Measurements from ENCODE around the gene PCDH7. TPM values are rescaled to one million over a fixed set of nuclear protein-coding genes. Genes with fewer than 3 reads are reported as not detected.
A peak's percentile ranks its signal among the peaks of the same experiment; 100 is the strongest.

PCDH7 gene
- total RNA-seq, 1 donor from 2014 or later = 4.7 TPM

DNA sequence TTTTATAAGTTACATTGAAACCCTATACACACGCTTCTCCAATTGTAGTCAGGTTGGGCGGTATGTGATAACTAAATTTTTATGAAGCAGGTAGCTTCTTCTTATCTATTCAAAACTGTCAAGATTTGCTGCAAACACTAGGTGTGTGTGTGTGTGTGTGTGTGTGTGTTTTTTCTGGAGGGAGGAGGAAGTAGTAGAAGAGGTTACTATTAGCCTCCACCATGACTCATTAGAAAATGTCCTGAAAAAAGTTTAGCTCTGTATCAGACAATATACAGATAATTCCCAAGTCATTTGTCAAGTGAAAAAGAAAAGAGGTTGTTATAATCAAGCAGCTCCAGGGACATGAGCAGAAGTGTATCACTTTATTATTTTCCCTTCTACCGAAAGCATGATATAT, 33.9 kb downstream of the PCDH7 start:
- TF ChIP-seq, protein P1, sequence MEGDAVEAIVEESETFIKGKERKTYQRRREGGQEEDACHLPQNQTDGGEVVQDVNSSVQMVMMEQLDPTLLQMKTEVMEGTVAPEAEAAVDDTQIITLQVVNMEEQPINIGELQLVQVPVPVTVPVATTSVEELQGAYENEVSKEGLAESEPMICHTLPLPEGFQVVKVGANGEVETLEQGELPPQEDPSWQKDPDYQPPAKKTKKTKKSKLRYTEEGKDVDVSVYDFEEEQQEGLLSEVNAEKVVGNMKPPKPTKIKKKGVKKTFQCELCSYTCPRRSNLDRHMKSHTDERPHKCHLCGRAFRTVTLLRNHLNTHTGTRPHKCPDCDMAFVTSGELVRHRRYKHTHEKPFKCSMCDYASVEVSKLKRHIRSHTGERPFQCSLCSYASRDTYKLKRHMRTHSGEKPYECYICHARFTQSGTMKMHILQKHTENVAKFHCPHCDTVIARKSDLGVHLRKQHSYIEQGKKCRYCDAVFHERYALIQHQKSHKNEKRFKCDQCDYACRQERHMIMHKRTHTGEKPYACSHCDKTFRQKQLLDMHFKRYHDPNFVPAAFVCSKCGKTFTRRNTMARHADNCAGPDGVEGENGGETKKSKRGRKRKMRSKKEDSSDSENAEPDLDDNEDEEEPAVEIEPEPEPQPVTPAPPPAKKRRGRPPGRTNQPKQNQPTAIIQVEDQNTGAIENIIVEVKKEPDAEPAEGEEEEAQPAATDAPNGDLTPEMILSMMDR (IDR thresholded peaks at IDR 0.05) = no peak
- no peak overlapping the region for H3K27ac ChIP-seq
- intact Hi-C loops (cut with DNase I) = no loop called here
- H3K4me1 ChIP-seq = no peaks in the 10 kb centered on the region
- no peak for DNase-seq
- H3K36me3 ChIP-seq = no peaks in the 10 kb centered on the region
- no peaks in the 10 kb centered on the region for H3K27me3 ChIP-seq (ENCODE audit: low read depth)
- no peaks in the 10 kb centered on the region for H3K9me3 ChIP-seq
- no peak overlapping the region for H3K4me3 ChIP-seq
- no peak for ATAC-seq

DNA sequence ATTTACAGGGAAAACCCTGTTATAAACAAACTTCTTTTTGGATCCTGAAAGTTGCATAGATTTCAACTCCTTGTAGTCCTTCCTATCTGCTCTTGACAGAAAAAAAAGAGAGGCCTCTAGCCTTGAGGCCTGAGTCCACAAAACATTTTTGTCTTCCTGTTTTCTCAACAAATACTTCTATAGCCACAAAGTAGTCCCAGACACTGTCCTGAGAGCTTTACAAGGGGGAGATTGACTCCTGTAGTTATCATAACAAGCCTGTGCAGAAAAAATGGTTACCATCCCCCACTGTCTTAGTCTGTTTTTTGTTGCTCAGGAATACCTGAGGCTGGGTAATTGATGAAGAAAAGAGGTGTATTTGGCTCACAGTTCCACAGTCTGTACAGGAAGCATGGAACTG, 35.2 kb downstream of the PCDH7 start:
- intact Hi-C loops (cut with DNase I) = no loop called here
- Histone ChIP-seq H3K27me3 (ENCODE audit: low read depth) (no peaks in the 10 kb centered on the region), H3K4me3 (no peak overlapping the region), H3K27ac (no peak overlapping the region), H3K36me3 (no peaks in the 10 kb centered on the region), H3K9me3 (no peaks in the 10 kb centered on the region), H3K4me1 (no peaks in the 10 kb centered on the region)
- TF ChIP-seq, protein P1 (IDR thresholded peaks at IDR 0.05) = no peak
- no peak for ATAC-seq
- DNase-seq = no peak

DNA sequence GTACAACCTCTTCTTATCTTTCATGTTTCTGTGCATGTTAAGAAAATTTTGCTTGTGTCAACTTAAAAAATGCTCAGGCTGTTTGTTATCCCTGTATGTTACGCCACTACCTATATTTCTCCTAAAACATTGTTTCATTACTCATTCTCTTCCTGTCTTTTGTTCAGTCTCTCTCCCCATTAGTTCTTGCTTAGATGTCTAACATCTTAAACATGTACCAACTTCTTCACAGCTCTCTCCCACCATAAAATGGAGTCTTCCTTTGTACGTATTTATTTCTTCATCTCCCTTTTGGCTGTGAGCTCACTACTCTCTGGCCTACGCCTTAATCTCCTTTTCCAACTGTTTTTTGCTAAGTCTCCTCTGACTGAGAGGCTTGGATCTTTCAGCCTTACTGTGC, 36.4 kb downstream of the PCDH7 start:
- TF ChIP-seq, protein P1 (IDR thresholded peaks at IDR 0.05) = no peak
- no peaks in the 10 kb centered on the region for H3K4me1 ChIP-seq
- H3K36me3 ChIP-seq = no peaks in the 10 kb centered on the region
- ATAC-seq (no peak), DNase-seq (no peak)
- H3K4me3 ChIP-seq = no peak overlapping the region
- H3K27ac ChIP-seq = no peak overlapping the region
- H3K9me3 ChIP-seq = no peaks in the 10 kb centered on the region
- intact Hi-C loops (cut with DNase I) = no loop called here
- H3K27me3 ChIP-seq (ENCODE audit: low read depth) = no peaks in the 10 kb centered on the region

DNA sequence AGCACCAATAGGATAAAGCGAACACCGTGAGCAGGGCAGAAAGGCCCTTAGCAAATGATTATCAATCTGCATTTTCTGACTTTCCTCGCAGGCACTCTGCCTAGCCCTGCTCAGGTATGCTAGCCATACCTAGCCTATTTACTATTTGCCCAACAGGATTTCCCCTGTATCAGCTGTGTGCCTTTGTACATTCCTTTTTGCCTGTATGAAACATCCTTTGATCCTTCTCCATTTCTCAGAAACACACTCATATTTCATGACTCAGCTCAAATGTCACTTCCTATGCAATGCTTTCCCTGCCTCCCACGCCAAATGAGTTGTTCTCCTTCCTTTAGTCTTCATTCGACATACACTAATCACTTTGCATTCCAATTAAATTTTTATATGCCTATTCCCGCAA, 37.2 kb downstream of the PCDH7 start:
- no peak overlapping the region for H3K4me3 ChIP-seq
- intact Hi-C loops (cut with DNase I) = no loop called here
- no peak for DNase-seq
- H3K4me1 ChIP-seq = no peaks in the 10 kb centered on the region
- no peaks in the 10 kb centered on the region for H3K9me3 ChIP-seq
- H3K27ac ChIP-seq = no peak overlapping the region
- no peaks in the 10 kb centered on the region for H3K36me3 ChIP-seq
- ATAC-seq = peak in 1 of 2 donors; percentile 54
- TF ChIP-seq, protein P1 (IDR thresholded peaks at IDR 0.05) = no peak
- H3K27me3 ChIP-seq (ENCODE audit: low read depth) = no peaks in the 10 kb centered on the region

DNA sequence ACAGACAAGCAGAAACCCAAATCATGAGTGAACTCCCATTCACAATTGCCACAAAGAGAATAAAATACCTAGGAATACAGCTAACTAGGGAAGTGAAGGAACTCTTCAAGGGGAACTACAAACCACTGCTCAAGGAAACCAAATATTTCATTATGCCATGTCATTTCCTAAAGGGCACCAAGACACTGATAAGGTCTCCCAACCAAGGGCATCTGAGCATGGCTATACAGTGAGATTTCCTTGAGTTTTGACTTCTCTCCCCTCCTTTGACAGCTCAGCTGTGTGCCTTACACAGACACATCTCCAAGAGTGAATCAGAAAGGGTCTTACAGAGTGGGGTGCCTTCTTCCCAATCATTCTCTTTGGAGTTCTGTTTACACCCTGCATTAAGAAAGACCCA, 40.4 kb downstream of the PCDH7 start:
- H3K27me3 ChIP-seq (ENCODE audit: low read depth) = no peaks in the 10 kb centered on the region
- ATAC-seq (no peak), DNase-seq (no peak)
- H3K27ac ChIP-seq = no peak overlapping the region
- TF ChIP-seq, protein P1 (IDR thresholded peaks at IDR 0.05) = no peak
- no peaks in the 10 kb centered on the region for H3K9me3 ChIP-seq
- no peaks in the 10 kb centered on the region for H3K4me1 ChIP-seq
- H3K4me3 ChIP-seq = no peak overlapping the region
- no peaks in the 10 kb centered on the region for H3K36me3 ChIP-seq
- intact Hi-C loops (cut with DNase I) = no loop called here

DNA sequence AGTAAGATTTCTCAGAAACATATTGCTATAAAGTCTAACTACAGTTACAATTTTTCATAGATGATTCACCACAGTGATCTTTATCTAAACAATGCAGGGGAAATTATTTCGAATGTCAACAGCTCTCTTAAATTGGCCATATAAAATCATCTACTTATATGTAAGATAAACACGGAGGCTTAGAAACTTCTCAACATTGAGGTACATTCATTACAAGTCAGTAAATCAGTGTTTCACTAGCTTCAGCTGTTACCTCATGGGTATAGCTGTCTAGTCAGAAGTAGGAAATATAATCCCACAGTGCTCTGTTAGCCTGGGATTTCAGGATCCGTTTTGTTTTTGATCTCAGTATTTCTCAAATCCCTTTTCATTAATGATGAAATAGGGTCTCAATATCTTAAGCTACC, 43.2 kb downstream of the PCDH7 start:
- DNase-seq = no peak
- Histone ChIP-seq H3K27me3 (ENCODE audit: low read depth) (no peaks in the 10 kb centered on the region), H3K9me3 (no peaks in the 10 kb centered on the region), H3K4me1 (no peaks in the 10 kb centered on the region), H3K27ac (no peak overlapping the region), H3K4me3 (no peak overlapping the region), H3K36me3 (no peaks in the 10 kb centered on the region)
- TF ChIP-seq, protein P1 (IDR thresholded peaks at IDR 0.05) = no peak
- intact Hi-C loops (cut with DNase I) = no loop called here
- ATAC-seq = no peak

Measured in lower lobe of right lung (tissue), 2 donors.